Measurements from ENCODE around the gene ATP5F1C.

Gene ATP5F1C

GRCh38 chr10:7829289-7829834 lies 41.4 kb downstream of the ATP5F1C start:
- intact Hi-C loops (cut with DNase I) = no loop called here
- no peak for DNase-seq

- intact Hi-C loops (cut with DNase I) = no loop called here
- no peak for DNase-seq
These were observed 44.1 kb downstream of the ATP5F1C start for GRCh38 chr10:7832060-7832459.

GRCh38 chr10:7833210-7833609 lies 45.2 kb downstream of the ATP5F1C start:
- intact Hi-C loops (cut with DNase I) = no loop called here
- DNase-seq = no peak

GRCh38 chr10:7834262-7834661 lies 46.3 kb downstream of the ATP5F1C start:
- no peak for DNase-seq
- intact Hi-C loops (cut with DNase I) = no loop called here

GRCh38 chr10:7836571-7836970 lies 48.6 kb downstream of the ATP5F1C start:
- intact Hi-C loops (cut with DNase I) = no loop called here
- DNase-seq = no peak

DNA sequence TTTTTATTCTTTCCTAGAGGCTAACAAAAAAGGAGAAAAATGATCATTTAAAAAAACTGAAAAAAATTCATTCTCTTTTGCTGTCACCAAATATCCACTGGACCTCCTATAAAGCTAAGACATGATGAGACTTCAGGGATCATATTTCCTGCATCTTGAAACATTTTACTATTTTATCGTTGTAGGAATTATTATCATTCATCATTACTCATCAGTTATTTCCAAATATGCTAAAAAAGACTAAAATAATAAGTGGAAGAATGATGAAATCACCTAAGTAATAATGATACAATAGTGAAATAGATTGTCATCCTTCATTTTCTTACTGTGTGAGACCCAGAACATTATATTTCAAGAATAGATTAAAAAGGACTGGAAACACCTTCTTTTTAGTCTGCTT lies 58.6 kb downstream of the ATP5F1C start:
- intact Hi-C loops (cut with DNase I) = no loop called here
- DNase-seq = no peak

DNA sequence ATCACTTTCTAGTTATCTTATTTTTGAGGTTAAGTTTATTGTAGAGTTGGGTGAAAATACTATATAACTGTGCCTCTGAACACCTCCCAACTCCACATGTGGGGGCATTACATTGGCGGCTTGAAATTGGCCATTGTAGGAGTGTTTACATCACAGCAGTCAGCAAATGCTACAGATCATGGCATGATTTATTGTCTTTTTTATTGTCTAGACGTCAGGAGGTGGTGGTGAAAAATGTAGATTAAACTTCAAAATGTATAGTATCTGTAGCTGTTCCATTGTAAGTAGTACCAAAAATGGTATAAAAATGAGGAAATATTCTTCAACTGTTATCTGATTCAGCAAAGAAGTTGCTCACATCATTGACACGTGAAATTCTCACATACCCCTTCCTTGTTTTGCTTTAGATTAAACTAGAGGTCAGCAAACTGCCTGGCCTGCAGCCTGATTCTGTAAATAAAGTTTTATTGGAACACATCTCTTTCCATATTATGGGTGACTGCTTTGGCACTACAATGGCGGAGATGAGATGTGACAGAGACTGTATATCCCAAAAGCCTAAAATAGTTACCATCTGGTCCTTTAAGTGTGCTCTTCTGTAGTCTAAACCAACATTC lies 65.4 kb downstream of the ATP5F1C start:
- intact Hi-C loops (cut with DNase I) = no loop called here

DNA sequence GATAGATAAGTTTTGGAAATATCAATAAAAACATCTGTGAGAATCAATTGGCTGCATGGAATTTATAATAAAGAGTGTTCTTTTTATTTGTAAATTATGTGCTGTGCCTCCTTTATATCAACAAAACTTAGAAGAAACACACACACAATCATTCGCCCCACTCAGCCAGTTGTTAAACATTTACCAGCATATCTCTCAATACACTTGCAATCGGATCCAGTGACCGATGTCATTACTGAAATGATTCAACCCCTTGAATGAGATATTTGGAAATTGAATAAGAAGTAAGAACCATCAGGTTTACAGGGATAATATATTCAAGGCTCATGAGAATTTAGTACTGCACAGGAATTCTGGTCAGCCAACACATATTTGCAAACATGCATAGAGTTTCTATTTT lies 65.9 kb downstream of the ATP5F1C start:
- intact Hi-C loops (cut with DNase I) = no loop called here

More for the DNA sequence above, 65.4 kb downstream of the ATP5F1C start:
- no peak for DNase-seq

GRCh38 chr10:7855205-7855604 lies 67.2 kb downstream of the ATP5F1C start:
- intact Hi-C loops (cut with DNase I) = no loop called here

More for the DNA sequence above, 65.9 kb downstream of the ATP5F1C start:
- DNase-seq = no peak

DNA sequence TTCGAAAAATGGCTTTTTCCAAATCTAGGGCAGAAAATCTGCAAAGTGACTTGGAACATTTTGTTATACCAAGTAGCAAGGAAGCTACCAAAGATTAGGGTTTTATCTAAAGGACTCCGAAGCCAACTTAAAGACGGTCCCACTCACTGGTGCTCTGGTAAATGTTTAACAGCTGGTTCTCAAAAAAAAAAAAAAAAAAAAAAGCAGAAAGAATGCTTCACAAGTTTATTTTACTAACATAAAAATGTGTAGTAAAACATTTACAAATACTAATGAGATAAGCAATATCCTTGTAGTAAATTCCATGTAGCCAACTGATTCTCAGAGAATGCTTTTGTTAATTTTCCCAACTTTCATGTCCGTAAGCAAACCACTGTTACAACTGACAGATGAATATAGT lies 68.7 kb downstream of the ATP5F1C start:
- intact Hi-C loops (cut with DNase I) = no loop called here
- no peak for DNase-seq

More at GRCh38 chr10:7855205-7855604, 67.2 kb downstream of the ATP5F1C start:
- DNase-seq = no peak

- intact Hi-C loops (cut with DNase I) = no loop called here
- DNase-seq = peak in 9 of 42 donors; percentile 6 to 36 (median 24)
These were observed 69.3 kb downstream of the ATP5F1C start for GRCh38 chr10:7857262-7857661.

Data from head of caudate nucleus (tissue), 42 donors.